Measurements from ENCODE around the gene GP1BB.

DNA sequence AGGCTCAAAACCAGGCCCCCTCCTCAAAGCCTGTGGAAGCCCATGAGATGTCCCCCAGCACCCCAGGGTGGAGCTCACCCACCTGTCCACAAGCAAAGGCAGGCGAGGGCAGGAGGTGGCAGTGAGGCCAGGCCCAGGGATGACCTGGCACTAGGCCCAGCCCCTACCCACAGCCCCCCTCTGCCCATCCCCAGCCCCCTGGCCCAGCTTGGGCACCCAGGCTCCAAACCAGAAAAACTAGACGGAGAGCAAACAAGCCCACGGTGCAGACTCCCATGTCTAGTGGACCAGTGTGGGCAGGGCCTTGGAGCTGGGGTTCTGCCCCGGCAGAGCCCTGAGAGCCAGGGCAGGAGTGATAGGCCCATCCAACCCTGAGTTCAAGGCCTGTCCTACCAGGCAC lies 20.3 kb downstream of the GP1BB start:
- no peak for TF ChIP-seq CTCF (IDR thresholded peaks at IDR 0.05; ENCODE audit: insufficient read depth, low read depth, low read length)
- no peak for TF ChIP-seq EZH2 (IDR thresholded peaks at IDR 0.05; ENCODE audit: insufficient read depth, low read length)

Measured in astrocyte (in vitro differentiated cells and primary cell).